PC-9 (cell line): ENCODE measurements around the gene METTL8.

Experiments
- EZH2 ChIP-seq: fragments of 200-600 bp; sonication (generic); IDR thresholded peaks from 2 replicates; pipeline ENCODE4 v1.8.0; 2017; ENCODE audit warnings: antibody characterized with exemption, low read depth
- TF ChIP-seq, protein P1 (sequence below): fragments of 200-600 bp; sonication (generic); conservative IDR thresholded peaks from 2 replicates; pipeline ENCODE4 v1.6.1; 2017; ENCODE audit warnings: mixed run types, antibody characterized with exemption, mild to moderate bottlenecking, moderate library complexity

DNA sequence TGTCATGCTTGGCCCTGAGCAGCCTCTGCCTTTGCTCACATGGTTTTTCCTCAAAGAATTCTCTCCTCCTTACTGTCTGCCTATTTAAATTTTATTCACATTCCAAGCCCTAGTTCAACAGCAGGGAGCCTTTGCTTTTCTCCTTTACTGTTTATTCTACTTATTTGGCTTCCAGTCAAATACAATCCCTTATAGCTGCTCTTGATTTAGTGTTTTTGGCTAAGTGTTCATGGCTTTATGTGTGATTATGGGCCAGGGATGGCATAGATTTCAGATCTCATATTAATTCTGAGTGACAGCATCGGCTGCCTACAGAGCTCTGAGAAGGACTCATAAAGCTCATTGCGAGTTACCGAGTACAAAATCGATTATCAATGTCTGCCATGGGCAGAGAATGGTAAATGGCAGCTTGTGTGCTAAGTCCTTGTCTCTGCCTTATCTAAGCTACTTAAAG, 106.7 kb downstream of the METTL8 start:
- TF ChIP-seq, protein P1, sequence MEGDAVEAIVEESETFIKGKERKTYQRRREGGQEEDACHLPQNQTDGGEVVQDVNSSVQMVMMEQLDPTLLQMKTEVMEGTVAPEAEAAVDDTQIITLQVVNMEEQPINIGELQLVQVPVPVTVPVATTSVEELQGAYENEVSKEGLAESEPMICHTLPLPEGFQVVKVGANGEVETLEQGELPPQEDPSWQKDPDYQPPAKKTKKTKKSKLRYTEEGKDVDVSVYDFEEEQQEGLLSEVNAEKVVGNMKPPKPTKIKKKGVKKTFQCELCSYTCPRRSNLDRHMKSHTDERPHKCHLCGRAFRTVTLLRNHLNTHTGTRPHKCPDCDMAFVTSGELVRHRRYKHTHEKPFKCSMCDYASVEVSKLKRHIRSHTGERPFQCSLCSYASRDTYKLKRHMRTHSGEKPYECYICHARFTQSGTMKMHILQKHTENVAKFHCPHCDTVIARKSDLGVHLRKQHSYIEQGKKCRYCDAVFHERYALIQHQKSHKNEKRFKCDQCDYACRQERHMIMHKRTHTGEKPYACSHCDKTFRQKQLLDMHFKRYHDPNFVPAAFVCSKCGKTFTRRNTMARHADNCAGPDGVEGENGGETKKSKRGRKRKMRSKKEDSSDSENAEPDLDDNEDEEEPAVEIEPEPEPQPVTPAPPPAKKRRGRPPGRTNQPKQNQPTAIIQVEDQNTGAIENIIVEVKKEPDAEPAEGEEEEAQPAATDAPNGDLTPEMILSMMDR = no peak
- no peak for TF ChIP-seq EZH2
